ENCODE results near the gene NAA16.
"Not testable (repeated sequence)": the region's sequence is repeated elsewhere in the genome, so short reads cannot be mapped to it uniquely, and the experiment has no call there.

Gene NAA16

DNA sequence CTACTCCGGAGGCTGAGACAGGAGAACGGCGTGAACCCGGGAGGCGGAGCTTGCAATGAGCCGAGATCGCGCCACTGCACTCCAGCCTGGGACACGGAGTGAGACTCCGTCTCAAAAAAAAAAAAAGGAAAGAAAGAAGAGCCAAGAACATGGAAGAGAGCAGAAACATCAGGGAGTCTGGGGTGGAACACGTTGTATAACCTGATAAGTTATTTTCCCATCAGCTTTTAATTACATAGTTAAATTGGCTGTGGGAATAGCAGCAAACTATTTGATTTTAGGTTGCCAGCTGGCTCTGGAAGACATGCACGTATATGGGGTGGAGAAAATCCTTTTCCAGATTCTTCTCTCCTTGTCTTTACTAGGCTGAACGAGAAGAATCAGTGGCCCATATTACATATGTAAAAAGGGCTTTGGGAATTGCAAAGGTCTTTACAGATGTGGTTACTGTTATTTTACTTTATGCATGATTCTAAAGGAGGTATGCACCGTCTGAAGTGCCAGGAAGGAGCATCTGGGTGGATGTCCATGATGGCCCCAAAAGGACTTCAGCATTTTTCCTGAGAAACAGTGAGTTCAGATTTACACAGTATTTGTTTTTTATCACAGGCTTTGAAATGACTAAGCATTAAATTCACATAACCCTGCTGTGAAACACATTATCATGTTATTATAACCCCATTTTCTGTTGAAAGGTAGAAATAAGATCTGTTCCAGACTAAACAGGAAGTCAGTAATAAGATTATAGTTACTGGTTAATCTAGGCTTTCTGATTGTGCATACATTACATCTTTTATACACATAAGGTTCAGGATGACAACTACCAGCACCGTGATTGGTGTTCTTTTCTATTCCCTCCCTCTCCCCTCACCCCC is 4.6 kb upstream of the NAA16 start:
- no peak for DNase-seq

DNA sequence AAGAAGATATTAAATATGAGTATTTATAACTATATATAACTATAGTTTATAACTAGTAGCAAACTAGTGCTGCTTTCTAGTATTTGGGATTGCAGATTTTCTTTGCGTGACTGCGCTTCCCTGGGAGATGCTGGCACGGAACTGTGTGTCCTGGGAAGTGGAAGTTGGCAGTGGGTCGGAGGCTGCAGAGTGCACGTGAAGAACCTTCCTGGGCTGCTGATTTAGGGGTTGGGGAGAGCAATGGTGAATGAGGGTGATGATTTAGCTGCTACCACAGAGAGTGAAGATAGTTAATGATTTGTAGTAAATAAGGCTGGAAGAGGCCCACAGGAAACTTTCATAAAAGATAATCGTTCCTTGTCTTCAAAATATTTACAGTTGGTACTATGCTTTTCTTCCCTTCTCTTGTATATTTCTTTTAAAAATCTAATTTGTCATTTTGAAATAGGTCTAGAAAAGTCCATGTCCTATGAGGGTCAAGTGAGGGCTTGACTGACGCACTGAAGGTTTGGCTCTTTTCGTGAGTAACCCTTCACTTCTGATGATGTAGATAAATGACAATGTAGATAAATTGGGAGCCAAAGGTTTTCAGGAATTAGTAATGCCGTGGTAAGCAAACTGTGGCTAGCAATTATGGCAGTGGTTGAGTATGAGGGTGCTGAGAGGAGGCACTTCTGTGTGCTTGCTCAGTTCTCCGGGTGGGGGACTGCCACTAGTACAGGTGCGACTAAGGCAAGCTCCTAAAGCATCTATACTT is 3.0 kb upstream of the NAA16 start:
- no peak for DNase-seq

DNA sequence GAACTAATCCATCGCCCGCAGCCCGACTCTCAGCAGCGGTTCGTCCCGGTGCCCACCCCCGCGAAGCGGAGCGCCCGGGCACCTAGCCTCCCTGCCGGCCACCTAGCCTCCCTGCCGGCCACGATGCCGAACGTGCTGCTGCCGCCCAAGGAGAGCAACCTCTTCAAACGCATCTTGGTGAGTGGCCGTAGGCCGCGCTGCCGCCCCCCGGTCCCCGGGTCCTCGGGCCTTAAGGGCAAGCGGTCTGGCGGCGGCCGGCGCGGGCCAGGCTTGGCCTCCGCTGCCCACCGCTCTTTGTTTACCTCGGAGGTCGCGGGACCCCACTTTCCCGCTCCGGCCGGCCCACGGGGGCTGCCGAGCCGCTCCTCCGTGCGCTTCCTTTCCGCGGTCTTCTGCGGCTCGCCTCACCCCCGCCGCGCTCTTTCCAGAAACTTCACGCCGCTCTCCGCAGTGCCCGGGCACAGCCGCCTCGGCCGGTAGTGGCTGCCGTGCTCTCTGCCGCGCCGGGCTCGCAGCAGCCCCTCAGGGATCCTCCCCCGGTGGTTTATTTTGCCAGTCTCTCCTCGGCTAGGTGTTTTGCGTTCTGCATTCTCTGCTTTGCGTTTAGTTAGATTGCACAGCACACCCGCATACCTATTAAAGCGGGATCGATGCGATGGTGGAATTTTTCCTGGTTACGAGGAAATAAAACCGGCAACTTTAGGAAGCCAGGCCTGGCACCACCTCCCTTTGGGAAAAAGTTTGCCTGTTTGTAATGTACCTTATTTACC is 524 bp downstream of the NAA16 start:
- no peak for DNase-seq

DNA sequence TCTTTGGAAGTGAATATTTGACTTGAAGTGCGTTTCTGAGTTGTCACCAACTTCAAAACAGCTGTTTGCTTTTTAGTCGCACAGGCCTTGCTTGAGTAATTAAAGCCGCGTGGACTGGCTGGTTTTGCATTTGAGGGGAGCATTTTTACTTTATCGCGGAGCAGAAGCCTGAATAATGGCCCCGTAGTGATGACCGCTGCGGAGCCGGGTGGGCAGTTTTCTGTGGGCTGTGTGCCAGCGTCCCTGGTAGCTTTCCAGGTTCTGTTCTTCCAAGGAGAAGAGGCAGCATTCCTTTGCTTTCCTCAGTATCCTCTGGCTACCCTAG is 1.1 kb downstream of the NAA16 start:
- DNase-seq: no peak

DNA sequence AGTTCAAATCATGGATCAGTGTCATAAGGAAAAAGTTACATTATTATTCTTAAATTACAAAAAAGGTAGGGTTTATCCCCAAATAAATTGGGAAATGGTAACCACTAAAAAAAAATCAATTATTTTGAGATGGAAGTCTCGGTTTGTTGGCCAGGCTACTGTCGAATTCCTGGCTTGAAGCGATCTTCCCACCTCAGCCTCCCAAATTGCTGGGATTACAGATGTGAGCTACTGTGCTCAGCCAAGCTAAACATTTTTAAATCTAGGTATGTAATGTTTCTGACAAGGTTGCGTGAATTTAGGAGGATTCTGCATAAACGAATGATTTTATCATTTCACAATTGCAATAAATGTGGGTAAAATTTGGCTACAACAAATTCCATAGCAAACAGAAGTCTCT is 2.0 kb downstream of the NAA16 start:
- DNase-seq: no peak

DNA sequence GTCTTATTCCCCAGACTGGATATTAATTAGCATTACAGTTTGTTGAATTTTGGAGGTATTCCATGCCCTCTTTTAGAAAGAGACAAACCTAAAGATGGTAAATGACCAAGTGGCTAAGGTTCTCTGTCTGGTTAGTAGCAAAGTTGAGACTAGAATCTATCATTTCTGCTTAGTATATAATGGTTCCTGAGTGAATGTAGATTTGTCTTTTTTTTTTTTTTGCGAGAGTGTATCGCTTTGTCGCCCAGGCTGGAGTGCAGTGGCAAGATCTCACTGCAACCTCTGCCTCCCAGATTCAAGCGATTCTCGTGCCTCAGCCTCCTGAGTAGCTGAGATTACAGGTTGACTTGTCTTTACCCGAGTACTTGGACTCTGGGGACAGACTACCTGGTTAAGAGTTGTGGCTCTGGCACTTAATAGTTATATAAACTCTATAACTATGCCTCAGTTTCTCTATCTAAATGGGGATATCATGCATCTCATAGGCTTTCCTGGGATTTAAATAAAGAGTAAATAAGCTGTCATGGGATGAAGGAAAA is 2.7 kb downstream of the NAA16 start:
- no peak for DNase-seq

DNA sequence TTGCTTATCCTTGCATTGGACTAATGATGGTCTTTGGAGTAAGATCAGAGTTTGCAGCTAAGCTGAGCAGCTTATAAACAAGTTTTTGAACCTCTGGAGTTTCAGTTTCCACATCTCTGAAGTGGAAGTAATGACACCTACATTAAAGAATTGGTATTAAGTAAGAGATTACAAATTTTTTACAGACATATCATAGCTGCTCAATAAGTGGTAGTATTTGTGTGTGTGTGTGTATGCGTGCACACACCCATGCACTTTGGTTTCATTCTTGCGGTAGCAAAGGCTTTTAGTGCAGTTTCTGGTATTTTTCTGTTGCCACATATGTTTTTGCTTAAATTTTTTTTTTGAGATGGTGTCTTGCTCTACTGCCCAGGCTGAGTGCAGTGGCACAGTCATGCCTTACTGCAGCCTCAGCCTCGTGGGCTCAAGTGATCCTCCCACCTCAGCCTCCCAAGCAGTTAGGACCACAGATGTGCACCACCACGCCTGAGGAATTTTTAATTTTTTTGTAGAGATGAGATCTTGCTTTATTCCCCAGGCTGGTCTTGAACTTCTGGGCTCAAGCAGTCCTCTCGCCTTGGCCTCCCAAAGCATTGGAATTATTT is 4.5 kb downstream of the NAA16 start:
- no peak for DNase-seq

DNA sequence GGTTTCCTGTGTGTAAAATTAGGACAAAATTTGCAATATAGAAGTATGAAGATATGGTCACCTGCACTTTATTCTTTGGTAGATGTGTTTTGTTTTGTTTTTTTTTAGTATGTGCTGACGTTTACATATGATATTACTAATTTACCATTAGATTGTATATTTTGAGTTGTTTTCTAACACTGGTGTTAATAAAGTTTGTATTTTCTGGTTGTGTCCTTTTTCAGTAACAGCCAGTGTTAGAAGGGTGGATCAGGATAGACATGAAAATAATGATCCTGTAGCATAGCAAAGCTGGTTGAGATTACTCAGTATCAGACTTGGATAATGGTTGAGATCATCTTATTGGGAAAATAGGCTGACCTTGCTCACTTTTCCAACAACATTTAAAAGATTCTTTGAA is 6.2 kb downstream of the NAA16 start:
- DNase-seq: no peak

DNA sequence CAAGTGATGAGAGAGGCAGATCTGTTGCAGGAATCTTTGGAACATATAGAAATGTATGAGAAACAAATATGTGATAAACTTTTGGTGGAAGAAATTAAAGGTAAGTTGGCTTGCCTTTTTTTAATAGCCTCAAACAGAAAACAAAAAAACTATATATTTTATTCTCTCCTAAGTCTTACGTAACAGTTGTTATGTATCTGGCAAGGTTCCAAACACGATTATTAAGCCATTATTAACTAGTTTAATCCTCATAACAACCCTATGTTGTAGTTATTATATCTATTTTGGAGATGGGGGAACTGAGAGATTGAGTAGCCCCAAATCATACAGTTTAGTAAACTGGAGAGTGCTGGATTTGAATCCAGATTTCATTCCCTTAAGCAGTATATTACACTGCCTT is 14.7 kb downstream of the NAA16 start:
- no peak for DNase-seq

DNA sequence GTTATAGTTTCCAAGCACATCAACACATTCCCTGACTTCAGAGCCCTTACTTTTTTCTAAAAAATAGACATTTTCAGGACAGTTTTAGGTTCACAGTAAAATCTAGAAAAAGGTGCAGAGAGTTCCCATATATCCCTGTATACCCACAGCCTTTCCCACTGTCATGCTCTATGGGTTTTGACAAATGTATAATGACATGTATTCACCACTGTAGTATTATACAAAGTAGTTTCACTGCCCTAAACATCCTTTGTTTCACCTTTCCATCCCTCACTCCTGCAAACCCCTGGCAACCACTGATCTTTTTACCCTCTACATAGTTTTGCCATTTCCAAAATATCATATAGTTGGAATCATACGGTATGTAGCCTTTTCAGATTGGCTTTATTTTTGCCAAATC is 15.6 kb downstream of the NAA16 start:
- DNase-seq: no peak

DNA sequence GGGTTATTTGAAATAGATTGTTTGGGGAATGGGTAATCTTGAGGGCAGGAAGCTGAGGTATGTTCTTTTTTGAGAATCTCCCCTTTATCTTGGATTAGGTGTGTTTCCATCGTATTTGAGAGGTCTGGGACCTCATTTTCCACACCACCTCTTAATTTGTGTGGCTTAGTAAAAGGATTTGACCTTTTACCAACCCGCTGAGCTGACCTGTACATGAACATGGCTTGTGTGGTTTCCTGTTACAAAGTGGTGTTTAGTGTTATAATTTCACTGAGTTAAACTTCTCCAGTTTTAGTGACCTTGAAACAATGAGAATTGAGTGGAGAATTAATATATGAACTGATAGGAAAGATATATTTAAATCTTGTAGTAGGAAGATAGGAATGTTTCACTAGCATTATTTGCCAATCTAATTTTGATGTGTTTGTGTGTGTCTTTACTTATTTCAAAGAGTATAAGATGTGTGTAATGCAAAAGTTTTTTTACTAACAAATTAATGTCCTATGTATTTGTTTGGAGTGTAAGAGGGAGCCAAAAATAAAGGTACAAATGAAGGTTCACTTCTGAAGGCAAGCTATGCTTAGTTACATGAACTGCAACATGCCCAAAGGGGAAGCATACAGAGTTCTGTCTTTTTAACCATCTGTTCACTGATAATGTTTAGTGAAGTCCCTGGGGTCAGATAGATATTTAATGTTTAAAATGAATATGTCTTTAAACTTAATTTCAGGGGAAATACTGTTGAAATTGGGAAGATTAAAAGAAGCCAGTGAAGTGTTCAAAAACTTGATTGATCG is 17.1 kb downstream of the NAA16 start:
- no peak for DNase-seq

DNA sequence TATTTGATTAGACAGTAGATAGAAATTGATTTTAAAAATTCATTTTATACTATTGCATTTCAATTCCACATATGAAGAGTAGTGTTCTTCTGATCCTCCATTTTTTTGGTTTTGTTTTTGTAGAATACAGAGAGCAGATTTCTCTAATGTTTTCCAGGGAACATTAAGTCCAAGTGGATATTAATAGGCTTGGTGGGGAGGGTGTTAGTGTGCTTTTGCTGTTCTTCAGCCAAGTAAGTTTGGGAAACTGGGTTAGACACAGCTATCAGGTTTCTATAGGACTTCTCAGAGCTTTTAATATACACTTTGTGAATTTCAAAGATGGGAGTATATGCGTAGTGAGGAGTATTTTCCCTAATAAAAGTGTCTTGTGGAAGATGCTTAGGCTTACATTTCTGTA is 21.8 kb downstream of the NAA16 start:
- no peak for DNase-seq

DNA sequence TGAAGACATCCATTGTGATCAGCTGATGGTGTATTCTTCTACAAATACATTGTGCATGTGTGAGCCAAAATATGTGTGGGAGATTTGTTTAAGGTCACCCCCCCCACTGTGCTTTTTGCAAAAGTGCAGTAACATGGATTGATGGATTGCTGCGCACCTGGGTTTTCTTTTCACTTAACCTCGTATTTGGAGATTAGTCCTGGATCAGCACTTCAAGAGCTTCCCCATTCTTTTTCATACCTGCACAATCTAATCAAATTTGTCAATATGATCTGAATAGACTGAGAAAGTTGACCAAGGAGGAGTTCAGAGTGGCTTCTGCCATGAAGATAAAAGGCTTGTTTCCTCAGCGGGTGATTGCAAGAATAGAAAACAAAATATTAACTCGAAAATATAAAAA is 23.7 kb downstream of the NAA16 start:
- no peak for DNase-seq

DNA sequence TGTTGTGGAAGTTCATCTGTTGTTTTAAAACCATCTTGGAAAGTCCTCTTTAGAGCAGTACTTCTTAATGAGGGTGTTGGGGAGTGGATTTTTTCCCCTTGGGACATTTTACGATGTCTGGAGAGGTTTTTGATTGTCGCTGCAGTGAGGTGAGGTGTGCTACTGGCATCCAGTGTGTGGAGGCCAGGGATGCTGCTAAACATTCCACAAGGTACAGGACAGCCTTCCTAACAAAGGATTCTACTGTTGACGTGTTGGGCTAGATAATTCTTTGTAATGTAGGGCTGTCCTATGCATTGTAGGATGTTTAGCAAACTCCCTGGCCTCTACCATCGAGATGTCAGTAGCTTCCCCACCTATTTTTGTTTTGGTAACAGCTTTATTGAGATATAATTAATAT is 33.3 kb downstream of the NAA16 start:
- DNase-seq: no peak

DNA sequence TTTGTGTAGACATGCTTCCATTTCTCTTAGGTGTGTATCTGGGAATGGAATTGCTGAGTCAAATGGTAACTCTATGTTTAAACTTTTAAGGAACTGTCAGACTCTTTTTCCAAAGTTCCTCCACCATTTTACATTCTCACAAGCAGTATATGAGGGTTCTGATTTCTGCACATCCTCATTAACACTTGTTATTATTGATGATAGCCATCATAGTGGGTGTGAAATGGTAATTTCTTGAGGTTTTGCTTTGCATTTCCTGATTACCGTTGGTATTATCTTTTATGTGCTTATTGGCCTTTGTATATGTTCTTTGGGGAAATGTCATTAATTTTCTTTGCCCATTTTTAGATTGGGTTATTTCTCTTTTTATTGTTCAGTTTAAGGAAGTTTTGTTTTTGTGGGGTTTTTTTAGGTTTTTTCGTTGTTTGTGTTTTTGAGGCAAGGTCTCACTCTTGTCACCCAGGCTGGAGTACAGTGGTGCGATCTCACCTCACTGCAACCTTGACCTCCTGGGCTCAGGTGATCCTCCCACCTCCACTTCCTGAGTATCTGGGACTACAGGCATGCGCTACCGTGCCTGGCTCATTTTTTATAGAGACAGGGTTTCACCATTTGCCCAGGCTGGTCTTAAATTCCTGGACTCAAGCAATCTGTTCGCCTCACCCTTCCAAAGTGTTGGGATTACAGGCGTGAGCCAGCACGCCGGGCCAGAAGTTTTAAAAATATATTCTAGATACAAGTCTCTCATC is 34.3 kb downstream of the NAA16 start:
- no peak for DNase-seq

DNA sequence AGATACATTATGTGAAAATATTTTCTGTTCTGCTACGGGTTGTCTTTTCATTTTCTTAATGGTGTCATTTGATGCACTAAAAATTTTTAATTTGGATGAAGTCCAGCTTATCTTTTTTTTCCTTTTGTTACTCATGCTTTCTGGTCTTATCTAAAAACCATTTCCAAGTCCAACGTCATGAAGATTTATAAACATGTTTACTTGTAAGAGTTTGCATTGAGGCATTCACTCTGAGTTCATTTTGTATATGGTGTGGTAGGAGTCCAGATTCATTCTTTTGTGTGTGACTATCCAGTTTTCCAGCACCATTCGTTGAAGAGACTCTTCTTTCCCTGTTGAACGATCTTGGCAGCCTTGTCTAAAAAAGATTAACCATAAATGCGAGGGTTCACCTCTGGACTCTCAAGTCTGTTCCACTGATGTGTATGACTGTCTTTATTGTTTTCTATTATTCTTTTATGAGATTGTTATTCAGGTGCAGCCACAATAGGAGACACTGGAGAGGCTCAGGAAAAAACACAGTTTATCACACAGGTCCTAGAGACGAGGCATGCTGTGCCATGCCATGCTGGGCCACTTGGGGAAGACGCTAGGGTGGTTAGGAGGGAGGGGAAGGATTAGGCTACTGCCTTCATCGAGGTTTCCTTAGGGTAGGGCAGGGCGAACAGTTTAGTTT is 35.0 kb downstream of the NAA16 start:
- no peak for DNase-seq

DNA sequence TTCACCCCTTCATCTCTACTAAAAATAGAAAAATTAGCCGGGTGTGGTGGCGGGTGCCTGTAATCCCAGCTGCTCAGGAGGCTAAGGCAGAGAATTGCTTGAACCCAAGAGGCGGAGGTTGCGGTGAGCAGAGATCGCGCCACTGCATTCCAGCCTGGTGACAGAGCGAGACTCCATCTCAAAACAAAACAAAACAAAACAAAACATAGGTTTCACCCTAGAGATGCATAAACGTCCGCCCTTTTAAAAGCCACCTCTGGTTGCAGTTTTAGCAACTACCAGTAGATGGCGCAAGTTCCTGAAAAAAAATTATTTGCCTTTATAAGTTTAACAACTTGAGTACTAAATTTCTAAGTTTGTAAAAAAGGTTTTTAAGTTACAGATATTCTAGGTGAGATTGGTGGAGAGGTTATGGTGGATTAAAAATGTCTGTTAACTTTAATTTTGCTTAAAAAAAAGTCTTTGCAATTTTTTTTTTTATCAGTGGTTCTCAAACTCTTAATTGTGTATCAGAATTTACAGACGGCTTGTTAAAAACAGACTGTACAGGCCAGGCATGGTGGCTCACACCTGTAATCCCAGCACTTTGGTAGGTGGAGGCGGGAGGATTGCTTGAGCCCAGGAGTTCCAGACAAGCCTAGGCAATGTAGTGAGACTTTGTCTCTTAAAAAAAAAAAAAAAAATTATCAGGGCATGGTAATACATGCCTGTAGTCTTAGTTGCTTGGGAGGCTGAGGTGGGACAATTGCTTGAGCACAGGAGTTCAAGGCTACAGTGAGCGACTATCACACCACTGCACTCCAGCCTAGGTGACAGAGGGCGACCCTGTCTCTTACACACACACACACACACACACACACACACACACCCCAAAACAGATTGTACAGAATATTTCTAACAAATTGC is 42.1 kb downstream of the NAA16 start:
- DNase-seq: peak; percentile 64

DNA sequence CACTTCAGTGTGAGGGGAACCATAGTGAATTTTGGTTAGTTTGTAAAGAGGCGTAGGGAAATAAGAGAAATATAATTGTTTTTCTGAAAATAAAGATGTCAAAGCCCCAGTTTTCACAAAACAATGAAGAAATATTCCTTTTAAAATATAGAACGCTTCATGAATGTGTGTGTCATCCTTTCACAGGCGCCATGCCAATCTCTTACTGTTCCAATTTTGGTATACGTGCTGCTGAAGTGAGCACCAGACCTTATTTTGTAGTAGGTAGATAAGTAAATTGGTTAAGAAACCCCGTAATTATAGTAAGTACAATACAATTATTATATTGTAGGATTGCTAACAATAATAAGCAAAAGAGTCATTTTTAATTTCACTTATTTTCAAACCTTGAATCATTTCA is 43.3 kb downstream of the NAA16 start:
- no peak for DNase-seq

DNA sequence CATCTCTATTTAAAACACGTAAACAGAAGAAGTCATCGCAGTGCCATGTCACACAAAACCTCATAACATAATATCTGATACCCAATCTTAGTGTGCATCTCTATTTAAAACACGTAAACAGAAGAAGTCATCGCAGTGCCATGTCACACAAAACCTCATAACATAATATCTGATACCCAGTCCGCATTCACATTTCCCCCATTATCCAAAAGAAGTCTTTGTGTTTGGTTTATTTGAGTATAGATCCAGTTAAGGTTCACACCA is 45.2 kb downstream of the NAA16 start:
- DNase-seq: not testable (repeated sequence)

DNA sequence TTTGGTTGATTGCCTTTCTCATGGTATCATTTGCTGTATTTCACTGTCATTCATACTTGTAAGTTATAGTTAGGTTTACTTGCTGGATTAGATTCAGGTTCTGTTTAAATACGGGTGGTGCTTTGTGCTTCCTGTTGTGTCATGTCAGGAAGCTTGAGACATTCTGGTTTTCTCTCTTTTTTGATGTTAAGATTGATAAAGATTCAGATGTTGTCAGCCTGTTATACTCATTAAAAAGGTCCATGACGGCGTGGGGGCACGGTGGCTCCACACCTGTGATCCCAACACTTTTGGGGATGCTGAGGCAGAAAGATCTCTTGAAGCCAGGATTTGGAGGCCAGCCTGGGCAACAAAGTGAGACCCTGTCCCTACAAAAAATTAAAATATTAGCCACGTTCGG is 45.7 kb downstream of the NAA16 start:
- DNase-seq: no peak
